DND-41 (cell line): ENCODE data around the gene SLC35E3.

Experiments
- ATAC-seq: fragments of 200-7000 bp; cut with Tn5 transposase; 3 replicates; pipeline ENCODE4 v1.9.1; 2021; ENCODE audit warnings: low read depth; ENCODE audit not compliant: insufficient read depth
- DNase-seq: peaks from one replicate; pipeline ENCODE4 v3.0.0-alpha.2; 2020
- H2AFZ ChIP-seq: 2 replicates; pipeline ENCODE4 v1.6.0; 2012; ENCODE audit warnings: low read depth, low read length
- H3K27ac ChIP-seq: 2 replicates; pipeline ENCODE4 v1.5.1; 2012; ENCODE audit warnings: low read length, inconsistent platforms
- H3K27me3 ChIP-seq: fragments of 200-600 bp; sonication (generic); 2 replicates; pipeline ENCODE4 v1.6.0; 2012; ENCODE audit warnings: low read length, mild to moderate bottlenecking, inconsistent platforms; ENCODE audit not compliant: insufficient read depth, poor library complexity
- H3K36me3 ChIP-seq: 2 replicates; pipeline ENCODE4 v1.5.1; 2012; ENCODE audit warnings: low read length, inconsistent platforms; ENCODE audit not compliant: insufficient read depth
- H3K4me1 ChIP-seq: 2 replicates; pipeline ENCODE4 v1.5.1; 2012; ENCODE audit warnings: mild to moderate bottlenecking, low read length; ENCODE audit not compliant: insufficient read depth
- H3K4me2 ChIP-seq: 2 replicates; pipeline ENCODE4 v1.6.0; 2012; ENCODE audit warnings: mild to moderate bottlenecking, moderate library complexity, low read length, inconsistent platforms; ENCODE audit not compliant: insufficient read depth
- H3K4me3 ChIP-seq, 2 experiments: fragments of 200-600 bp in 1 of 2; shearing (Covaris generic) in 1 of 2; 2 replicates each; pipeline ENCODE4 v1.5.1; 2012 to 2016; ENCODE audit warnings: inconsistent platforms in 2 of 2, low read length in 2 of 2, mild to moderate bottlenecking in 2 of 2, low read depth in 1 of 2, moderate library complexity in 1 of 2
- H3K79me2 ChIP-seq: 2 replicates; pipeline ENCODE4 v1.6.0; 2012; ENCODE audit warnings: low read length, inconsistent platforms; ENCODE audit not compliant: insufficient read depth
- H3K9ac ChIP-seq: 2 replicates; pipeline ENCODE4 v1.6.0; 2012; ENCODE audit warnings: low read depth, mild to moderate bottlenecking, inconsistent platforms, low read length, moderate library complexity
- H3K9me3 ChIP-seq: 2 replicates; pipeline ENCODE4 v1.5.1; 2012; ENCODE audit warnings: low read length, moderate library complexity, mild to moderate bottlenecking, inconsistent platforms; ENCODE audit not compliant: insufficient read depth, severe bottlenecking
- H4K20me1 ChIP-seq: 2 replicates; pipeline ENCODE4 v1.6.0; 2012; ENCODE audit warnings: low read length; ENCODE audit not compliant: insufficient read depth
- CTCF ChIP-seq: IDR thresholded peaks from 2 replicates; pipeline ENCODE4 v1.5.1; 2012; ENCODE audit warnings: borderline replicate concordance, low read length, moderate library complexity, mild to moderate bottlenecking; ENCODE audit not compliant: poor library complexity, severe bottlenecking; ENCODE audit errors: extremely low read depth
- EZH2 ChIP-seq: IDR thresholded peaks from 3 replicates; pipeline ENCODE4 v1.6.1; 2012; ENCODE audit warnings: borderline replicate concordance, low read depth, mild to moderate bottlenecking, moderate library complexity, low read length, inconsistent platforms; ENCODE audit not compliant: severe bottlenecking

The SLC35E3 gene

GRCh38 chr12:68762691-68763090 lies 16.7 kb downstream of the SLC35E3 start:
- TF ChIP-seq EZH2 (no peak), CTCF (no peak)
- Histone ChIP-seq H3K79me2 (no peaks in the 10 kb centered on the region), H3K27me3 (no peaks in the 10 kb centered on the region), H3K4me3 (no peak overlapping the region), H3K9me3 (no peaks in the 10 kb centered on the region), H3K36me3 (peaks cover 37% of the 10 kb centered on the region), H2AFZ (no peak overlapping the region), H4K20me1 (no peaks in the 10 kb centered on the region), H3K9ac (no peak overlapping the region), H3K4me1 (no peaks in the 10 kb centered on the region), H3K27ac (no peak overlapping the region), H3K4me2 (no peak overlapping the region)
- ATAC-seq: no peak
- no peak for DNase-seq

GRCh38 chr12:68765696-68766095 lies 19.7 kb downstream of the SLC35E3 start:
- no peaks in the 10 kb centered on the region for H3K79me2 ChIP-seq
- TF ChIP-seq EZH2 (no peak), CTCF (no peak)
- no peaks in the 10 kb centered on the region for H3K9me3 ChIP-seq
- ATAC-seq: no peak
- DNase-seq: no peak
- H3K4me3 ChIP-seq: no peak overlapping the region
- H3K4me2 ChIP-seq: no peak overlapping the region
- H3K36me3 ChIP-seq: peaks cover 37% of the 10 kb centered on the region
- H3K4me1 ChIP-seq: no peaks in the 10 kb centered on the region
- no peaks in the 10 kb centered on the region for H4K20me1 ChIP-seq
- no peaks in the 10 kb centered on the region for H3K27me3 ChIP-seq
- H3K9ac ChIP-seq: no peak overlapping the region
- no peak overlapping the region for H2AFZ ChIP-seq
- H3K27ac ChIP-seq: no peak overlapping the region

GRCh38 chr12:68766646-68767045 lies 20.7 kb downstream of the SLC35E3 start:
- H3K4me2 ChIP-seq: no peak overlapping the region
- no peak overlapping the region for H2AFZ ChIP-seq
- H4K20me1 ChIP-seq: no peaks in the 10 kb centered on the region
- no peak overlapping the region for H3K4me3 ChIP-seq
- no peak for DNase-seq
- H3K27me3 ChIP-seq: no peaks in the 10 kb centered on the region
- no peaks in the 10 kb centered on the region for H3K9me3 ChIP-seq
- H3K9ac ChIP-seq: no peak overlapping the region
- TF ChIP-seq EZH2 (no peak), CTCF (no peak)
- H3K4me1 ChIP-seq: no peaks in the 10 kb centered on the region
- H3K79me2 ChIP-seq: no peaks in the 10 kb centered on the region
- ATAC-seq: no peak
- H3K36me3 ChIP-seq: peaks cover 29% of the 10 kb centered on the region
- no peak overlapping the region for H3K27ac ChIP-seq

- Histone ChIP-seq H3K4me3 (no peak overlapping the region), H3K4me2 (no peak overlapping the region), H3K4me1 (no peaks in the 10 kb centered on the region), H3K27ac (no peak overlapping the region), H3K27me3 (no peaks in the 10 kb centered on the region), H3K79me2 (no peaks in the 10 kb centered on the region), H2AFZ (no peak overlapping the region), H3K36me3 (peaks cover 24% of the 10 kb centered on the region), H3K9me3 (no peaks in the 10 kb centered on the region), H4K20me1 (no peaks in the 10 kb centered on the region), H3K9ac (no peak overlapping the region)
- TF ChIP-seq CTCF: no peak
- TF ChIP-seq EZH2: no peak
- ATAC-seq: no peak
- DNase-seq: no peak
Measured at GRCh38 chr12:68767191-68767590, 21.2 kb downstream of the SLC35E3 start.
